KMS-11 (cell line): ENCODE results near the gene ATF6B.

Experiments used
- H2AFZ ChIP-seq: fragments of 200-600 bp; sonication (generic); 2 replicates; pipeline ENCODE4 v1.6.1; 2016; ENCODE audit warnings: antibody characterized with exemption, mixed run types, low read depth
- H3K27ac ChIP-seq: fragments of 200-600 bp; sonication (generic); 2 replicates; pipeline ENCODE4 v1.6.1; 2016; ENCODE audit warnings: mild to moderate bottlenecking, mixed run types
- H3K27me3 ChIP-seq: fragments of 200-600 bp; sonication (generic); 2 replicates; pipeline ENCODE4 v1.6.1; 2017; ENCODE audit warnings: mild to moderate bottlenecking, low read depth, mixed run types, moderate library complexity; ENCODE audit not compliant: insufficient read depth
- H3K36me3 ChIP-seq: fragments of 200-600 bp; sonication (generic); 2 replicates; pipeline ENCODE4 v1.6.1; 2017; ENCODE audit warnings: mild to moderate bottlenecking, mixed run types; ENCODE audit not compliant: insufficient read depth
- H3K4me1 ChIP-seq: fragments of 200-600 bp; sonication (generic); 2 replicates; pipeline ENCODE4 v1.6.1; 2016; ENCODE audit warnings: mild to moderate bottlenecking, low read depth, mixed run types; ENCODE audit not compliant: poor library complexity, severe bottlenecking
- H3K4me2 ChIP-seq: fragments of 200-600 bp; sonication (generic); 2 replicates; pipeline ENCODE4 v1.7.0; 2016; ENCODE audit warnings: mild to moderate bottlenecking, mixed run types
- H3K4me3 ChIP-seq: fragments of 200-600 bp; sonication (generic); IDR thresholded peaks from 2 replicates; pipeline ENCODE4 v1.6.1; 2017; ENCODE audit warnings: low read depth, low read length, mixed read lengths; ENCODE audit not compliant: insufficient read depth
- H3K79me2 ChIP-seq: fragments of 200-600 bp; sonication (generic); 2 replicates; pipeline ENCODE4 v1.6.1; 2016; ENCODE audit warnings: low read depth, mixed run types; ENCODE audit not compliant: insufficient read depth
- H3K9ac ChIP-seq: fragments of 200-600 bp; sonication (generic); 2 replicates; pipeline ENCODE4 v1.6.1; 2016; ENCODE audit warnings: mild to moderate bottlenecking, mixed run types
- H4K20me1 ChIP-seq: fragments of 200-600 bp; sonication (generic); 2 replicates; pipeline ENCODE4 v1.6.1; 2016; ENCODE audit warnings: mild to moderate bottlenecking, mixed run types; ENCODE audit not compliant: insufficient read depth
- TF ChIP-seq, protein P1 (sequence below): fragments of 200-600 bp; sonication (generic); conservative IDR thresholded peaks from 2 replicates; pipeline ENCODE4 v1.6.1; 2017; ENCODE audit warnings: low read depth, mild to moderate bottlenecking, antibody characterized with exemption, low read length, moderate library complexity, mixed read lengths

Gene ATF6B

GRCh38 chr6:32129297-32130088 lies 1.4 kb upstream of the ATF6B start:
- Histone ChIP-seq H2AFZ (peak overlapping the region; percentile 65; the same call in 1 of the 2 replicates), H3K9ac (peak overlapping the region; percentile 46), H4K20me1 (no peaks in the 10 kb centered on the region), H3K4me2 (peak overlapping the region; percentile 92), H3K4me3 (no peak overlapping the region), H3K4me1 (peaks cover 22% of the 10 kb centered on the region), H3K36me3 (no peaks in the 10 kb centered on the region; the same call in 1 of the 2 replicates), H3K27me3 (no peaks in the 10 kb centered on the region), H3K27ac (peak overlapping the region; percentile 38; the same call in 1 of the 2 replicates), H3K79me2 (peaks cover 13% of the 10 kb centered on the region)
- TF ChIP-seq, protein P1, sequence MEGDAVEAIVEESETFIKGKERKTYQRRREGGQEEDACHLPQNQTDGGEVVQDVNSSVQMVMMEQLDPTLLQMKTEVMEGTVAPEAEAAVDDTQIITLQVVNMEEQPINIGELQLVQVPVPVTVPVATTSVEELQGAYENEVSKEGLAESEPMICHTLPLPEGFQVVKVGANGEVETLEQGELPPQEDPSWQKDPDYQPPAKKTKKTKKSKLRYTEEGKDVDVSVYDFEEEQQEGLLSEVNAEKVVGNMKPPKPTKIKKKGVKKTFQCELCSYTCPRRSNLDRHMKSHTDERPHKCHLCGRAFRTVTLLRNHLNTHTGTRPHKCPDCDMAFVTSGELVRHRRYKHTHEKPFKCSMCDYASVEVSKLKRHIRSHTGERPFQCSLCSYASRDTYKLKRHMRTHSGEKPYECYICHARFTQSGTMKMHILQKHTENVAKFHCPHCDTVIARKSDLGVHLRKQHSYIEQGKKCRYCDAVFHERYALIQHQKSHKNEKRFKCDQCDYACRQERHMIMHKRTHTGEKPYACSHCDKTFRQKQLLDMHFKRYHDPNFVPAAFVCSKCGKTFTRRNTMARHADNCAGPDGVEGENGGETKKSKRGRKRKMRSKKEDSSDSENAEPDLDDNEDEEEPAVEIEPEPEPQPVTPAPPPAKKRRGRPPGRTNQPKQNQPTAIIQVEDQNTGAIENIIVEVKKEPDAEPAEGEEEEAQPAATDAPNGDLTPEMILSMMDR, result no peak

GRCh38 chr6:32128751-32129296 lies 778 bp upstream of the ATF6B start:
- H3K4me2 ChIP-seq, result peak overlapping the region; percentile 92
- peaks cover 22% of the 10 kb centered on the region for H3K4me1 ChIP-seq
- no peaks in the 10 kb centered on the region for H3K27me3 ChIP-seq
- TF ChIP-seq, protein P1, result no peak
- H3K36me3 ChIP-seq, result no peaks in the 10 kb centered on the region; the same call in 1 of the 2 replicates
- H3K9ac ChIP-seq, result no peak overlapping the region
- H3K4me3 ChIP-seq, result no peak overlapping the region
- peaks cover 13% of the 10 kb centered on the region for H3K79me2 ChIP-seq
- no peaks in the 10 kb centered on the region for H4K20me1 ChIP-seq
- no peak overlapping the region for H3K27ac ChIP-seq
- no peak overlapping the region for H2AFZ ChIP-seq

DNA sequence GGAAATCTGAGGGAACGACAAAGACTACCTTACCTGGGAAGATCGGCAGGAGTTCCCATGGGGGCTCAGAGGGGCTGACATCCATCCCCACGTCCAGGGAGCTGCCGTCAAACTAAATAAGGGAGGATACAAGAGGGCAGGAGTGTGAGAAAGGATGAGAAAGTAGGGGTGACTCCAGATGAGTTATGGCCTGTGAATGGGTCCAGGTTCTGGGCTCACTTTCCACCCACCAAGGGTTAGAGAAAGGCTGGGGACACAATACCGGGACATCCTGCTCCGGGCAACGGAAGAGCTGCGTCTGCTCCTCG lies 683 bp downstream of the ATF6B start:
- Histone ChIP-seq H3K36me3 (no peaks in the 10 kb centered on the region; the same call in 1 of the 2 replicates), H3K79me2 (peaks cover 13% of the 10 kb centered on the region), H3K27me3 (no peaks in the 10 kb centered on the region), H4K20me1 (no peaks in the 10 kb centered on the region), H3K4me1 (peaks cover 22% of the 10 kb centered on the region), H3K9ac (peak overlapping the region; percentile 80; the same call in 1 of the 2 replicates), H3K4me2 (peak overlapping the region; percentile 56), H3K27ac (no peak overlapping the region), H3K4me3 (no peak overlapping the region), H2AFZ (peak overlapping the region; percentile 77; the same call in 1 of the 2 replicates)
- TF ChIP-seq, protein P1, result no peak

DNA sequence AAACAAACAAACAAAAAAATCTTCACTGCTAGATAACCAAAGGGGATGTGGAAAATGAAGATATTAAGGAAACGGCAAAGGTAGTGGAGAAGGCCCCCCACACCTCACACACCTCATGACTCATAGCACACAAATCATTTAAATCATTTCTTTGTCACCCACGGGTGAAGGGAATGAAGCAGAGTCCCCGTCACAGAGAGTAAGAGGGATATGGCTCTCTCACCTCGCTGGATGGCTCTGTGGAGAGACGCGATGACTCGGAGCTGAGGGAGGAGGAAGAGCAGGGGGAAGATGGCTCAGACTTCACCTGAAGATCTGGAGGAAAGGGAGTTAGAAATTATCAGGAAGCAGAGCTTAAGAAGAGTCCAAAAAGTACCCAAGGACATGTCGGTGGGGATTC lies 1.2 kb downstream of the ATF6B start:
- Histone ChIP-seq H3K4me1 (peaks cover 22% of the 10 kb centered on the region), H3K4me2 (peak overlapping the region; percentile 56), H4K20me1 (no peaks in the 10 kb centered on the region), H2AFZ (no peak overlapping the region), H3K4me3 (no peak overlapping the region), H3K9ac (no peak overlapping the region), H3K79me2 (peaks cover 13% of the 10 kb centered on the region), H3K27ac (no peak overlapping the region), H3K27me3 (no peaks in the 10 kb centered on the region), H3K36me3 (no peaks in the 10 kb centered on the region; the same call in 1 of the 2 replicates)
- TF ChIP-seq, protein P1, result no peak
